Left hindlimb (tissue), 1 donor: ENCODE data around the gene CYP4F12.
"Not testable (repeated sequence)": the region's sequence is repeated elsewhere in the genome, so short reads cannot be mapped to it uniquely, and the experiment has no call there.

ENCODE experiments used
- DNase-seq: peaks from one replicate; pipeline ENCODE4 v3.0.0-alpha.2; 2018

The CYP4F12 gene

GRCh38 chr19:15650123-15650522 lies 22.8 kb upstream of the CYP4F12 start:
- not testable (repeated sequence) for DNase-seq

DNA sequence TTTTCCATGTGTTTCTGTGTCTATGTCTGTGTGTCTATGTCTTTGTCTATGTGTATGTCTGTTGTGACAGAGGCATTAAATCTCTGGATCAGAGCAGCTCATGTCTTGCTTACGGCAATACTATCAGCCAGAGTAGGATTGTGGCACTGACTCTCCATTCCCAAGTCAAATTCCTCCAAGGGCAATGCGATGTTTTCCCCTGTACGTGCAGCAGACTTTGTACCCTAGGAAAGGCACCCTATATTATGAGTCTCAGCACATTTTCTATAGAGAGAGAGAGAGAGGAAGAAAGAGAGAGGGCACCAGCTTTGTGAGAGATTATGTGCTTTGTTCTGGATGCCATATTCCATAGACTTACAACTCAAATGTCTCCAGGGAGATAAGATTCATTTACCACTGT lies 21.1 kb upstream of the CYP4F12 start:
- DNase-seq = no peak

- no peak for DNase-seq
Observed at GRCh38 chr19:15652559-15653278, 20.2 kb upstream of the CYP4F12 start.

DNA sequence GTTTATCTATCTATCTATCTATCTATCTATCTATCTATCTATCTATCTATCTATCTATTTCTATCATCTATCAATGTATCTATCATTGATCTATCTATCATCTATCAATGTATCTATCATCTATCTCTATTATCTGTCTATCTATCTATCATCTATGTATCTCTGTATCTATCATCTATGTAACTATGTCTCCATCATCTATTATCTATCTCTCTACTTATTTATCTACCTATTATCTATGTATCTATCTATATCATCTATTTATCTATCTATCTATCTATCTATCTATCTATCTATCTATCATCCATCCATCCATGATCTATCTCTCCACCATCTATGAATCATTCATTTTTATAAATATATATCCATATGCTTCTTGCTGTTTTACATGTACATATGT lies 16.4 kb upstream of the CYP4F12 start:
- no peak for DNase-seq

- no peak for DNase-seq
Observed at GRCh38 chr19:15663247-15663646, 9.6 kb upstream of the CYP4F12 start.

DNA sequence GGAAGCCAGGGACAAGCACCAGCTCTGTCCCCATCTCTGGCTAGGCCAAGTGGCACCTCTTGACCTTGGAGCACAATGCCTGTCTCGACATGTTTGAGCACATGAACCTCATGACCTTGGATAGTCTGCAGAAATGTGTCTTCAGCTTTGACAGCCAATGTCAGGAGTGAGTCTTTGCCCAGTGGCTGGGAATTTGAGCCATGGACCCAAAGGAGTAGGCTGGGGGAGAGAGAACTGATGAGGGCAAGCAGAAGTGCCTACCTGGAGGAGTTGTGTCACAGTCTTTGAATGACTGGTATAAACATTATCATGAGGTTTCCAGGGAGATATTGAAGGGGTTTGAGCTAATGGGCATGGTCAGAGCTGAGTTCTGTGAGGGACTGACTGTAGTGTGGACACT lies 6.7 kb upstream of the CYP4F12 start:
- no peak for DNase-seq

GRCh38 chr19:15666883-15667282 lies 6.0 kb upstream of the CYP4F12 start:
- no peak for DNase-seq

- no peak for DNase-seq
Observed at GRCh38 chr19:15669440-15669839, 3.4 kb upstream of the CYP4F12 start.

- DNase-seq = no peak
Observed at GRCh38 chr19:15669891-15670290, 3.0 kb upstream of the CYP4F12 start.

- no peak for DNase-seq
Observed at GRCh38 chr19:15671237-15671821, 1.6 kb upstream of the CYP4F12 start.

- DNase-seq = no peak
Observed at GRCh38 chr19:15671891-15672579, 852 bp upstream of the CYP4F12 start.

- DNase-seq = no peak
Observed at GRCh38 chr19:15673176-15673654, 328 bp downstream of the CYP4F12 start.

DNA sequence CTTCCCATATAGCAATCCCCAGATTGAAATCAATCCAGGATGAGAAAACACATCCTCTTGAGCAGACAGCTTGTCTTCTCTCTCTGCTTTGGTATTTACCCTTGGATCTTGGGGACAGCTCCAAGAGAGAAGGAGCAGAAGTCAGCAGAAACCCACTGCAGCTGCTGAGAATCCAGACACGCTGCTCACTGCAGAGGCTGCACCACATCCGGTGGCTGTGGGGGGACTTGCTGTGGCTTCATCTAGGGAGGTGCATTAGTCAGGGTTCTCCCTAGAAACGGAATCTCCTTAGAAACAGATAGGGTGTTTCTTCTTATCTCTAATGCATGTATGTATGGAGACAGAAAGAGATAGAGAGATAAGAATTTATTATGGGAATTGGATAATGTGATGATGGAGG lies 2.7 kb downstream of the CYP4F12 start:
- no peak for DNase-seq

GRCh38 chr19:15679089-15679488 lies 6.2 kb downstream of the CYP4F12 start:
- no peak for DNase-seq

DNA sequence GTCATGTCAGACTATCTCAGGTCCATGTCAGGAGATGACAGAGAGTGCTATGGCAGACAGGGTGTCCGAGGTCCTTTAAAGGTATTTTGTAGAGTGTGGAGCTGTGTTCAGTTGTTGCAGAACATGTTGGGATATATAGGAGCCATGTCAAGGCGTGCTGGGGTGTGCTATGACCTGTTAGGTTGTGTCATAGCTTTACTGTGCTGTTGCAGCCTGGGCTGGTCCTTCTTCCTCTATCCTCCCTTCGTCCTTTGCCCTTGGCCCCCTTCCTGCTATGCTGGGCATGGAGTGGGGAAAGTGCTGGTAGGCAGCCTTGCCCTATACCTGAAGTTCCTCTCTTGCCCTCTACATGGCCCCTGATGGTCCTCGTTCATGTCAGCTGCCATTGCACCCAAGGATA lies 7.0 kb downstream of the CYP4F12 start:
- not testable (repeated sequence) for DNase-seq

DNA sequence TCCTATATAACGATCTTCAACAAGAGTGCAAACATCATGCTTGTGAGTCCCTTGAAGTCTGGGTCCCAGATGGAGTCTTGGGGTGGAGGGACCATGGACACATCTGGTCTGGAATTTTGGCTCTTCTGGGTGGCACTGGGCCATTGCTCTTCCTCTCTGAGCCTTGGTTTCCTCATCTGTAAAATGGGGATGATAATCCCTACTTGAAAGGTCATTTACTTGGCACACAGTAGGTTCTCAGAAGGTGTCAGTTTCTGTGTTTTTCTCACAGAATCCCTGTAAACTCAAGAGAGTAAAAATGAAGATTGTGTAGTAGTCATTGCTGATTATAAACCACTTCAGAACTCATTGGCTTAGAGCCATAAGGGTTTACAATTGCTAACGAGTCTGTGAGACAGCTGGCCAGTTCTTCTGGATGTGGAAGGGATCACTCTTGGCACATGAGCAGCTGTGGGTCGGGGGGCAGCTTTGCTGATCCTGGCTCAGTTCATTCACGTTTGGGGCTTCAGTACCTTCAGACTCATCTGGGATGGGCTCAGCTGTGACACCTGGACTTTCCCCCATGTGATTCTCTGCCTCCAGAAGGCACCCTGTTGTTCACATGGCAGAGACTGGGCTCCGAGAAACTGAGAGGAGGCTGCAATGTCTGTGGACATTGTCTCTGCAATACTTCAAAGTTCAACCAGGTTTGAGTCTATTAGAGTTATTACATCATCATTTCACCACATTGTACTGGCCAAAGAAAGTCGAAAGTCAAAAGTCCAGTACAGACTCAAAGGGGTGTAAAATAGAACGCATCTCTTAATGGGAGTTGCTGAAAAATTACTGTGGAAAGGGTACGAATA lies 7.8 kb downstream of the CYP4F12 start:
- DNase-seq = no peak

GRCh38 chr19:15683411-15683810 lies 10.5 kb downstream of the CYP4F12 start:
- no peak for DNase-seq

GRCh38 chr19:15684828-15685227 lies 11.9 kb downstream of the CYP4F12 start:
- DNase-seq = no peak

DNA sequence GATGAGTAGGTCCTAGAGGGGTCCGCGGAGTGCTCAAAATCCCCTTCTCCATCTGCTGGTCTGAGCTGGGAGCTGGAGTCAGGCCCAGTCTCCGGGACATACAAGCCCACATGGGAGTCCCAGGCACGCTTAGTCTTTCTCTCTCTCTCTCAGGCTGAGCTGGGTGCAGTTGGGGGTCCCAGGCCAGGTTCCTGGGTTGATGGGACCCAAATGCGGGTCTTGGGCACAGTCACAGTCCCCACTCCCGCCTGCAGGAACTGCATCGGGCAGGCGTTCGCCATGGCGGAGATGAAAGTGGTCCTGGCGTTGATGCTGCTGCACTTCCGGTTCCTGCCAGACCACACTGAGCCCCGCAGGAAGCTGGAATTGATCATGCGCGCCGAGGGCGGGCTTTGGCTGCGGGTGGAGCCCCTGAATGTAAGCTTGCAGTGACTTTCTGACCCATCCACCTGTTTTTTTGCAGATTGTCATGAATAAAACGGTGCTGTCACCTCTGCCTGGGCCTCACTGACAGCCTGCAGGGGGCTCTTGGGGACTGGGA lies 23.8 kb downstream of the CYP4F12 start:
- no peak for DNase-seq

- peak; percentile 36 for DNase-seq
Observed at GRCh38 chr19:15701757-15702533, 29.1 kb downstream of the CYP4F12 start.

DNA sequence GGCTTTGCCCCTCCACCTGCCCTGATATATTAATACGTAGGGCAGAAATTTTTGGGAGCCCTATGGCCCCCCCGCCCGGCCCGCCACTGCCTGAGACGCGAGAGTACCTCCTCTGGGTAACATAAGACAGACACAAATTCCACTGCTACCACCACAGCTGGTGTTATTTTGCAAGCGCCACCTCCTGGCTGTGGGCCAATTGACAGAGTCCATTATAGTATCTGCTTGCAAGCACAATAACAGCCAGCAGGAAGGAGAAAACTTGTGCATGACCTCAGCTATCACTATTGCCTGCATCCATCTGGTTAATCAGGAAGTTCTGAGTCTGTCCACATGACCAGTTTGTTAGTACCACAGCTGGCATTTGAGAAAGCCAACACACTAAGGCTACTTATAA lies 29.6 kb downstream of the CYP4F12 start:
- DNase-seq = peak; percentile 78

DNA sequence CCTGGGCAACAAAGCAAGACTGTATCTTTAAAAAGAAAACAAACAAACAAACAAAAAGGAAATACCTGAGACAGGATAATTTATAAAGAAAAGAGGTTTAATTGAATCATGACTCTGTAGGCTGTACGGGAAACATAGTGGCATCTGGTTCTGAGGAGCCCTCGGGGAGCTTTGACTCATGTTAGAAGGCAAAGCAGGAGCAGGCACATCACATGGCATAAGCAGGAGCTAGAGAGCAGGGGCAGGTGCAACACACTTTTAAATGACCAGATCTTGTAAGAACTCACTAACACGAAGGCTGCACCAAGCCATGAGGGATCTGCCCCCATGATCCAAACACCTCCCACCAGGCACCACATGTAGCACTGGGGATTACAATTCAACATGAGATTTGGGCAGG lies 41.8 kb downstream of the CYP4F12 start:
- DNase-seq = no peak
